OCI-LY7 (cell line): ENCODE results near the gene PLPPR1.

ENCODE experiments used
- CTCF ChIP-seq: fragments of 200-600 bp; sonication (generic); conservative IDR thresholded peaks from 2 replicates; pipeline ENCODE4 v1.5.1; 2014; ENCODE audit warnings: mild to moderate bottlenecking, antibody characterized with exemption, low read length, moderate library complexity, mixed read lengths
- EZH2phosphoT487 ChIP-seq: fragments of 200-600 bp; sonication (generic); IDR thresholded peaks from 2 replicates; pipeline ENCODE4 v1.6.1; 2018; ENCODE audit warnings: low read depth, borderline replicate concordance, mild to moderate bottlenecking, mixed run types, antibody characterized with exemption, low read length, moderate library complexity, mixed read lengths

- no peak for TF ChIP-seq CTCF
- TF ChIP-seq EZH2phosphoT487: no peak
Measured at GRCh38 chr9:101354765-101355708, 326.5 kb downstream of the PLPPR1 start.
